ENCODE results near the gene SNRPA1. TPM values are rescaled to one million over a fixed set of nuclear protein-coding genes. Genes with fewer than 3 reads are reported as not detected.
A peak's percentile ranks its signal among the peaks of the same experiment; 100 is the strongest.

The SNRPA1 gene
- total RNA-seq, 1 donor from 2014 or later = 26.8 TPM

DNA sequence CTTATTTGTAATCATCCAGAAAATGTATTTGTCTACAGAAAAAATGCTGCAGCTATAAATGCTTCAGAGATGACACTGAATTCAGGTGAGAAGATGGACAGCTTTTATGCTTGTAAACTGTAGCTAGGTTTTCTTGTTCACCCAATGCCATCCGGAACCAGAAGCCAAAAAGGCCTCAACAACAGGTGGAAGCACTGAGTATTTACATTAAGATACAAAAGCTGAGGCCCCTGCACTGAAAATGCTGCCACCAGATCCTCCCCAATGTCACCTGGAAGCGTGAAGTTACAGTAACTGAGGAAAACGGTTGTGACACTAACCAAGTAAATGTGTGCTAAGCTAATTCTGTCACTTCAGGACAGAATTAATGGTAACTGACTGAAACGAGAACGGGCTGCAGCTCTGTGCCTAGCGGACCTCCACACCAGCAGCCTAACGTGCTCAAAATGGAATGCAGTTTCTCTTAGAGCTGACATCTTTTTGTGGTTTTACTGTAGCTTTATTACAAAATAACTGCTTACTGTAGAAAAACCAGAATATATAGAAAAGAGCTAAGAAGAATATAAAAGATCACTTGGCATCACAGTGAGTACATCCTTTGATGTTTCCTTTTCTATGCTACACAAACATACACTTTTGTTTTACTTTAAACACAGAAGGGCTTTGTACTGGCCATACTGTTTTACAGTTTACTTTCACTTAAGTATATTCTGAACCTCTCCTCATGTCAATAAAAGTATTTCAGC is 50.8 kb downstream of the SNRPA1 start:
- peaks cover 8% of the 10 kb centered on the region for H3K36me3 ChIP-seq
- peaks cover 100% of the 10 kb centered on the region for H3K4me1 ChIP-seq
- intact Hi-C loops (cut with micrococcal nuclease) = loop anchor here (10.0 kb wide), 1 partner anchor 119 kb away; no protein-coding TSS in a partner anchor
- TF ChIP-seq, protein P1, sequence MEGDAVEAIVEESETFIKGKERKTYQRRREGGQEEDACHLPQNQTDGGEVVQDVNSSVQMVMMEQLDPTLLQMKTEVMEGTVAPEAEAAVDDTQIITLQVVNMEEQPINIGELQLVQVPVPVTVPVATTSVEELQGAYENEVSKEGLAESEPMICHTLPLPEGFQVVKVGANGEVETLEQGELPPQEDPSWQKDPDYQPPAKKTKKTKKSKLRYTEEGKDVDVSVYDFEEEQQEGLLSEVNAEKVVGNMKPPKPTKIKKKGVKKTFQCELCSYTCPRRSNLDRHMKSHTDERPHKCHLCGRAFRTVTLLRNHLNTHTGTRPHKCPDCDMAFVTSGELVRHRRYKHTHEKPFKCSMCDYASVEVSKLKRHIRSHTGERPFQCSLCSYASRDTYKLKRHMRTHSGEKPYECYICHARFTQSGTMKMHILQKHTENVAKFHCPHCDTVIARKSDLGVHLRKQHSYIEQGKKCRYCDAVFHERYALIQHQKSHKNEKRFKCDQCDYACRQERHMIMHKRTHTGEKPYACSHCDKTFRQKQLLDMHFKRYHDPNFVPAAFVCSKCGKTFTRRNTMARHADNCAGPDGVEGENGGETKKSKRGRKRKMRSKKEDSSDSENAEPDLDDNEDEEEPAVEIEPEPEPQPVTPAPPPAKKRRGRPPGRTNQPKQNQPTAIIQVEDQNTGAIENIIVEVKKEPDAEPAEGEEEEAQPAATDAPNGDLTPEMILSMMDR (IDR thresholded peaks at IDR 0.05; ENCODE audit: borderline replicate concordance) = no peak
- no peaks in the 10 kb centered on the region for H3K9me3 ChIP-seq (replicated peaks)
- no peaks in the 10 kb centered on the region for H3K27me3 ChIP-seq (ENCODE audit: low read depth)
- no peak for DNase-seq
- H3K4me3 ChIP-seq = no peak overlapping the region
- H3K27ac ChIP-seq (replicated peaks) = peak overlapping the region; percentile 66

DNA sequence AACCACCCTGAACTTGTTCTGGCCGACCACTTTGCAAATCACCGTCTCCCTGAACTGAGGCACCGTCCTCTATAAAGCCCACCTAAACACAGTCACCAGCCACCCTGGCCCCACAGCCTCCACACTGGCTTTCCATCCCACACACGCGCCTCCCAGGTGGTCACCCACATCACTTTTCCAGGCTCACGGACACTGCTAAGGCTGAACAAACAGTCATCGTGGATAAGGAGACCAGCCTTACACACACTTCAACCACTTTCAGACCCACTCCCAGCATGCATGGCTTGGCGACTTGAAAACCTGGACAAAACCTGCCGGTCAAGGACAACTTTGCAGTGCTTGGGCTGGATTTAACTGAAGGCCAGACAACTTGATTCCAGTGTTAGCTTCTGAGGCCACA is 51.6 kb downstream of the SNRPA1 start:
- H3K27ac ChIP-seq (replicated peaks) = peak overlapping the region; percentile 66
- intact Hi-C loops (cut with micrococcal nuclease) = loop anchor here (10.0 kb wide), 1 partner anchor 119 kb away; no protein-coding TSS in a partner anchor

DNA sequence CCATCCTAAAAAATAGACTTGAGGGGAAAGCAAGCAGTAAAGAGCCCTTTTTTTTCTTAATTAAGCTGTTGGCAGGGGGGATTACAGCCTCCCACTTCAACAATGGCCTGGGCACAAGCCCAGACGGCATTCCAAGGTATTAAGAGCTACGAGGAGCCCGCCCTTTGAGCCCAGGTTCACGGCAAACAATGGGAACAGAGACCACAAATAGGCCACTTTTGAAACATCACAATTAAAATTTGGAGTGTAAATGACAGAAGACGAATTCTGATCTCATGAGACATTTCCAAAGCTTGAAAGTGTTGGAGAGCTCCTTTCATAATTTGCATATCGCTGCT is 52.1 kb downstream of the SNRPA1 start:
- Histone ChIP-seq H3K27ac (replicated peaks) (peak overlapping the region; percentile 66), H3K4me1 (peaks cover 92% of the 10 kb centered on the region), H3K4me3 (no peak overlapping the region), H3K27me3 (ENCODE audit: low read depth) (no peaks in the 10 kb centered on the region), H3K9me3 (replicated peaks) (no peaks in the 10 kb centered on the region), H3K36me3 (peaks cover 5% of the 10 kb centered on the region)
- DNase-seq = no peak
- TF ChIP-seq, protein P1 (IDR thresholded peaks at IDR 0.05; ENCODE audit: borderline replicate concordance) = no peak
- intact Hi-C loops (cut with micrococcal nuclease) = loop anchor here (10.0 kb wide), 1 partner anchor 118 kb away; no protein-coding TSS in a partner anchor

More for the DNA sequence above, 51.6 kb downstream of the SNRPA1 start:
- TF ChIP-seq, protein P1 (IDR thresholded peaks at IDR 0.05; ENCODE audit: borderline replicate concordance) = no peak
- H3K36me3 ChIP-seq = peaks cover 8% of the 10 kb centered on the region
- no peaks in the 10 kb centered on the region for H3K9me3 ChIP-seq (replicated peaks)
- no peak for DNase-seq
- no peaks in the 10 kb centered on the region for H3K27me3 ChIP-seq (ENCODE audit: low read depth)
- peaks cover 96% of the 10 kb centered on the region for H3K4me1 ChIP-seq
- H3K4me3 ChIP-seq = no peak overlapping the region

DNA sequence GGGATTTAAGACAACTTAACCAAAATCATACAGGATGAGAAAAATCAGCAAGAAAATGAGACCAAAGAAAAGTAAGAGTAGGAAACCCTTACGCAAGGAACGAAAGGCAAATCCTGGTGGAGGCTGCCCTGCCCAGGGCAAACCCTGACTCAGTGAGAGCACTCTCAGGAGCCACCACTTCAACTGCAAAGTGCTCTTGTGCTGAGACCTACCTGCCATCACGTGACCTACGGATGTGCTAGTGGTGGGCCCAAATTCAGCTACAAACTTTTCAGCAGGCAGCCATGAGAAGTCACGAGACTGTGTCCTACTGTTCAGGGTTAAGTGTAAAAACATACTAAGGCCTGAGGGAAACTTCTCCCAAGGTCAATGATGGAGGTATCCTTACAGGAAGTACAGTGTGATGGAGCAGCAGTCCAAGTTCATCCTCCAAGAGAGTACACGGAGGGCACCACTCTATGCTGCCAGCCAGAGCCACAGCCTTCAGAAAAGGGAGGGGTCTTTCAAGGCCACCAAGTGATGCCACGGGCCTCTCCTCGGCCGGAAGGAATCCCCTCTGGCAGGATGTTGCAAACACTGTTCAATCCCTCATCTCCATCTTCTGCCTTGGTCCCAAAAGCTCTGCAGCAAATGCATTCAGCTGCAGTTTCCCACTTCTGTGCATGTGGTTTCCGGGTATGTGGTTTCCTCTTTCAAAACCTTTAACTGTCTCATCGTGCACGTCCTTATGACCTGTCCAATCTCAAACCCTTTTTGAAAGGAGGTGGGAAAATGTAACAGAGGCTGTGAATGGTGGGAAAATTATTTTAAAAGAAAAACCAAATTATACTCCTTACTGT is 52.7 kb downstream of the SNRPA1 start:
- Histone ChIP-seq H3K36me3 (peaks cover 5% of the 10 kb centered on the region), H3K4me1 (peaks cover 92% of the 10 kb centered on the region), H3K27ac (replicated peaks) (peak overlapping the region; percentile 66), H3K4me3 (peak overlapping the region; percentile 33), H3K9me3 (replicated peaks) (no peaks in the 10 kb centered on the region), H3K27me3 (ENCODE audit: low read depth) (no peaks in the 10 kb centered on the region)
- intact Hi-C loops (cut with micrococcal nuclease) = loop anchor here (10.0 kb wide), 1 partner anchor 118 kb away; no protein-coding TSS in a partner anchor
- DNase-seq = no peak
- TF ChIP-seq, protein P1 (IDR thresholded peaks at IDR 0.05; ENCODE audit: borderline replicate concordance) = no peak

DNA sequence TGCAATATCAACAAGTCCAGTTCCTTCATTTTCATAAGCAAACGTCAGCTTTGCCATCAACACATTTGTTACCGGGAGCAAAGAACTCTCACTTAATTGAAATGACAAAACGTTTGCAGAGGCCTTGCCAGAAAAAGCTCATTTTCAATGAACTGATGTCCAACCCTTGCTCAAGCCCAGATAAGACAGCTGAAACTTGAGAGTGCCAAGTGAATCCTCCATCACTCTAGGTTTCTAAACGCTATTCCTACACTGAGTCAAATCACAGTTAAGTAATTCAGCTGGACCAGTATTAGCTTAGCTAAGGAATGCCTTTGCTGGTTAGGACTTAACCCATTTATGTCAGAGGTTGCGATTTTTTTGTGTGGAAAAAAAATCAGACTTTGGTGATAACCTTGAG is 54.7 kb downstream of the SNRPA1 start:
- TF ChIP-seq, protein P1 (IDR thresholded peaks at IDR 0.05; ENCODE audit: borderline replicate concordance) = no peak
- intact Hi-C loops (cut with micrococcal nuclease) = loop anchor here (10.0 kb wide), 1 partner anchor 116 kb away; no protein-coding TSS in a partner anchor
- Histone ChIP-seq H3K4me1 (peaks cover 79% of the 10 kb centered on the region), H3K36me3 (peaks cover 6% of the 10 kb centered on the region), H3K4me3 (no peak overlapping the region), H3K9me3 (replicated peaks) (no peaks in the 10 kb centered on the region), H3K27me3 (ENCODE audit: low read depth) (no peaks in the 10 kb centered on the region), H3K27ac (replicated peaks) (peak overlapping the region; percentile 45)
- no peak for DNase-seq

Measured in left ventricle myocardium inferior (tissue), 1 donor.